Stimulated activated effector memory CD8-positive, alpha-beta T cell treated with anti-CD3 and anti-CD28 coated beads, Interleukin-12 subunit alpha, Interleukin-12 subunit beta, amount 100 ng/mL, for 72 hours (primary cell): ENCODE results near the gene CPLX1.
"Not testable (repeated sequence)": the region's sequence is repeated elsewhere in the genome, so short reads cannot be mapped to it uniquely, and the experiment has no call there.

ENCODE experiments used
- ATAC-seq: fragments of 150-1000 bp; cut with Tn5 transposase; 2 replicates; pipeline ENCODE4 v1.10.0; 2021
- DNase-seq, 2 donors: peaks; one replicate each; pipeline ENCODE4 v3.0.0; 2021 to 2022; ENCODE audit warnings: low spot score in 2 of 2
- H3K27ac Mint-ChIP-seq: one replicate; pipeline ENCODE4 v1.8.0; 2022; ENCODE audit warnings: mild to moderate bottlenecking, mixed read lengths
- H3K36me3 Mint-ChIP-seq: one replicate; pipeline ENCODE4 v1.8.0; 2022; ENCODE audit warnings: mild to moderate bottlenecking, mixed read lengths
- H3K4me1 Mint-ChIP-seq: one replicate; pipeline ENCODE4 v1.8.0; 2022; ENCODE audit warnings: mixed read lengths
- H3K4me3 Mint-ChIP-seq: one replicate; pipeline ENCODE4 v1.8.0; 2022; ENCODE audit warnings: mild to moderate bottlenecking, mixed read lengths
- H3K9me3 Mint-ChIP-seq: one replicate; pipeline ENCODE4 v1.8.0; 2022; ENCODE audit warnings: mixed read lengths

CPLX1 gene

DNA sequence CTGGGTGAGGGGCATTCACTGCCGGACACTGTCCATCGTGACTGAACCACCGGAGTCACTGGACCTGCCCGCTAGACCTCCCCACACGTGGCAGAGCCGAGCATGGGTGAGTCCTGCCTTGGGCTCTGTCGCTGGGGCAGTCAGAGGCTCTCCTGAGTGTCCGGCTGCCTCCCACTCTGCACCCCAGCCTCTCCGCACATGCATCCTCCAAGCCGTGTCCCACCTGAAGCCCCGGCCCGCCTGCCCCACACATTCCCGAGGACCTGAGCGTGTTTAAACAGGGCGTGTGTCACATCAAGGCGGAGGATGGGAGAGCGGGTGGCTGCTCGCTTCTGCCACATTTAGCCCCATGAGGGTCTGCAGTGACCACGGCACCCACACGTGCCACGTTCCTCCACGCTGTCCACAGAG is 4.7 kb downstream of the CPLX1 start:
- Mint-ChIP-seq H3K9me3 (no peaks in the 10 kb centered on the region), H3K36me3 (no peaks in the 10 kb centered on the region), H3K4me3 (no peak overlapping the region), H3K27ac (no peak overlapping the region), H3K4me1 (peaks cover 16% of the 10 kb centered on the region)
- DNase-seq, result no peak
- ATAC-seq, result no peak

DNA sequence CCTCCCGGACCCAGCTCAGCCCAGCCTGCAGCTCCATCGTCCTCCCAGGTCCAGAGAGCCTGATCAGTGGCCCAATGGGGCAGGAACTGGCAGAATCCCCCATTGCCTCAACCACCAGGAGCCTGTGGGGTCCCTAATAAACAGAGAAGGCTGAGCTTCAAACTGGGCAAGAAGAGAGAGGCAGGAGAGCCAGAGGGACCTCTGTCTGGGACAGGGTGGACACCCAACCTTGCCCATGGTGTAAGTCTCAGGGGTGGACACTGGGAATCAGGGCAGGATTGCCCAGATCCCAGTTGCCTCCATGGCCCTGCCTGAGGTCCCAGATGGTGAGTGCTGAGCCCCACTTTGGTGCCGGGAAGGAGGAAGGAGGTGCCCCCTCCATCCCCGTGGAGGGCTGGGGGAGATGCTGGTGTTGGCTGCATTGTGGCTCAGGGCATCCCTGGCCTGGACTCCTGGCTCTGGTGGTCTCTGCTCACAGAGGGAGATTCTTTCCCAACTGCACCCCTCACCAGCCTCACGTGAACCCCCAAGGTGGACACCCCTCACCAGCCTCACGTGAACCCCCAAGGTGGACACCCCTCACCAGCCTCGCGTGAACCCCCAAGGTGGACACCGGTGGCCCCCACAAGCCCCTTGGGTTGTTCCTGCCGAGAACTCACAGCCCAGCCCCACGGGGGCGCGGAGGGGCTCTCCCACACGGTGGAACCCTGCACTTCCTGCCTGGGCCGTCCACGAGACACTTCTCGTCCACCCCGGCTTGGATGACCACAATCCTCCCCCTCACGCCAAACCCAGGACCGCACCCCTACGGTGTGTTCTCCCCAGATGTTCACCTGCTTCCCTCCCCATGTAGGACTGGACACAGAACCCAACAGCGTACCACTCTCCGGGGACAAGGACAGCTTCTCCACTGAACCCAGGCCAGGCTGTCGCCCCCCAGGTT is 5.4 kb downstream of the CPLX1 start:
- no peak for DNase-seq
- no peak for ATAC-seq
- H3K4me3 Mint-ChIP-seq, result no peak overlapping the region

DNA sequence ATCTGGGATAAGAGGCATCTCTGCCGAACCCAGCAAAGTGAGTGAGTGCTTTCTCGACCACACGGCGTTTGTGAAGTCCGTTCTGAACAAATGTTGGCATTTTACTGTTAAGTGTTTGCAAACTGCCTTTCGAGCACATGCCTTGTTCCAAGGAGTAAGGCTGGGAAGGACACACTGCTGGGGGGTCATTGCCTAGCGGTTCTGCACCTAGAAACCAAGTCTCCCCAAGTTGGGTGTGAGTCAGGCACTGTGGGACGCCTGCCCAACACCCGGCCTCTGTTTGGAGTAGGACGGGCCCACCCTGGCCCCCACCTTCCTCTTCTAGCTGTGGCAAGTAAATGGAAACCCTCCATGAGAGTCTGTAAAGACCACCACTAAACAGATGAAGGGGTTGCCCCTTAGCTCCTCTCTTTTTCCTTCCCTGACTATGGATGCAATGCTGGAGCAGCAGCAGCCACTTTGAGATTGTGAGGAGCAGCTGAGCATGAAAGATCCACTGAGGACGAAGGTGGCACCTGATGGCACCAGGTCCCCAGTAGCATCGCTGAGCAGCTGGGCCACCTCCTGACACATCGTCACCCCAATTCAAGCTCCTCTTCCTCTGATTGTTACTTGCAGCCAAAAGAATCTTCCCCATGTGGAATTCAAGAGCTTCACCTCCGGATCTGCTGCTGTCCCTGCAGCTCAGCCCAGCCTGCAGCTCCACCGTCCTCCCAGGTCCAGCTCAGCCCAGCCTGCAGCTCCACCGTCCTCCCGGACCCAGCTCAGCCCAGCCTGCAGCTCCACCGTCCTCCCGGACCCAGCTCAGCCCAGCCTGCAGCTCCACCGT is 6.3 kb downstream of the CPLX1 start:
- Mint-ChIP-seq H3K27ac (no peak overlapping the region), H3K36me3 (no peaks in the 10 kb centered on the region), H3K4me3 (no peak overlapping the region), H3K9me3 (no peaks in the 10 kb centered on the region), H3K4me1 (peaks cover 11% of the 10 kb centered on the region)
- ATAC-seq (no peak), DNase-seq (no peak)

More for the DNA sequence above, 5.4 kb downstream of the CPLX1 start:
- H3K4me1 Mint-ChIP-seq, result peaks cover 16% of the 10 kb centered on the region
- no peak overlapping the region for H3K27ac Mint-ChIP-seq
- no peaks in the 10 kb centered on the region for H3K36me3 Mint-ChIP-seq
- no peaks in the 10 kb centered on the region for H3K9me3 Mint-ChIP-seq

DNA sequence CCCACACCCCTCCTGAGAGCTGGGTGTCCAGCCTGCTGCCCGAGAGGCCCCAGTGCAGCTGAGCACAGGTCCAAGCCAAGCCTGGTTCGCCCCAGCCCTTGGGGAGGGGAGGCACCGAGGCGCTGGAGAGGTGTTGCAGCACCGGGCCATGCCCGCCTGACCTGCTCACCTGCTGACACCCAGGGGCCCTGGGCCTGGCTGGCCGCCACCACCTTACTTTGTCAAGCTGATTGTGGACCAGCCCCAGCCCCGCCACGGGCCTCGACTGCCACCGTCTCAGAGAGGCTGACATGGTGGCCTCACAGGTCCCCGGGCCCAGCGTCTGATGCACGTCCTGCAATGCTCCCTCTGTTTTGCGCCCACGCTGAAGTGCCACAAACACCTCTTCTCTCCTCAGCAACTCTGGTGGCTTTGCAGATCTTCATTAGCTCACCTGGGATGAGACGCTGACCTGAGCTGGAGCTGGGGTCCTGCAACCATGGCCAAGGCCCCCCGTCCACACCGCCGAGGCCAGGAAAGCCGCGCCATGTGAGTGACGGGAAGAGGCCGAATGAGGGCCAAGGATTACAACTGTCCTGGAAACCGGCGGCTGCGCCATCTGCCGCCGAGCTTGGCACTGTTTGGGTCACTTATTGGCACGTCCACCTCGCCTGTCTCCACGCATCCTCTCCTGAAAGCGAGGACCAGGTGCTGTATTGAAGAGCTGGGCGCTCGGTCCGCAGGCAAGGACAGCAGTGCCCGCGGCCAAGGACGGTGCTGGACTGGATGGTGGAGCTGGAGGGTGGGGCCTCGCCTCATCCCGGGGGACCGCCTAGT is 7.6 kb downstream of the CPLX1 start:
- no peak for ATAC-seq
- Mint-ChIP-seq H3K36me3 (no peaks in the 10 kb centered on the region), H3K4me1 (peaks cover 8% of the 10 kb centered on the region), H3K4me3 (no peak overlapping the region), H3K27ac (no peak overlapping the region), H3K9me3 (no peaks in the 10 kb centered on the region)
- no peak for DNase-seq

DNA sequence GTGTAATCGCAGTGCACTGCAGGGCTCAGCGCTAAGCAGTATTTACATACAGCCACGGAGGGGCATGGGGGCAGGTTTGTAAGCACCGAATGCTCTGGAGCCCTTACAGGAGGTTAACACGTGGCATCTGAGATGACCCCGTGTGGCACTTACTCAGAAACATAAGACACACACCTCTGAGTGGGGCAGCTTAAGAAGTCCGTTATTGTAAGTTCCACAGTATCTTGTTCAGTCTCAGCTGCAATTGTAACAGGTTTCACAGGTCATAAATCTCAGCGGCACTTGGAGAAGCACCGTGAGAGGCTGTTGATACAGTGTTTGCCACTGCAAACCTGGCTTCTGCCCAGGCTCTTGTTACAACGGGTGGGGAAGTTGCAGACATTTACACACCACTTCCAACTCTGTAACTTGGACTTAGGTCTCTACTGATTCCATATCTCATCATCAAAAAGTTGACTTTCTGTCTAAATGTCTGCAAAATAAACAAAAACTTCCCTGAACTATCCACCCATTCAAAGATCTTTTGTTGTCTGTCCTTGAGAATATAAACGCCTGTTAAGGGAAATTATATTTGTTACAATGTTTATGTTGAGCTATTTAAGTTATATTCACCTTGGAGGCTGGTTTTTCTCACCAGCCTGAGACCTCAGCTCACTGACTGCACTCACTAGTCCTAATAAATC is 10.3 kb downstream of the CPLX1 start:
- Mint-ChIP-seq H3K4me1 (no peaks in the 10 kb centered on the region), H3K27ac (no peak overlapping the region), H3K36me3 (no peaks in the 10 kb centered on the region), H3K4me3 (no peak overlapping the region), H3K9me3 (no peaks in the 10 kb centered on the region)
- DNase-seq (no peak), ATAC-seq (no peak)

DNA sequence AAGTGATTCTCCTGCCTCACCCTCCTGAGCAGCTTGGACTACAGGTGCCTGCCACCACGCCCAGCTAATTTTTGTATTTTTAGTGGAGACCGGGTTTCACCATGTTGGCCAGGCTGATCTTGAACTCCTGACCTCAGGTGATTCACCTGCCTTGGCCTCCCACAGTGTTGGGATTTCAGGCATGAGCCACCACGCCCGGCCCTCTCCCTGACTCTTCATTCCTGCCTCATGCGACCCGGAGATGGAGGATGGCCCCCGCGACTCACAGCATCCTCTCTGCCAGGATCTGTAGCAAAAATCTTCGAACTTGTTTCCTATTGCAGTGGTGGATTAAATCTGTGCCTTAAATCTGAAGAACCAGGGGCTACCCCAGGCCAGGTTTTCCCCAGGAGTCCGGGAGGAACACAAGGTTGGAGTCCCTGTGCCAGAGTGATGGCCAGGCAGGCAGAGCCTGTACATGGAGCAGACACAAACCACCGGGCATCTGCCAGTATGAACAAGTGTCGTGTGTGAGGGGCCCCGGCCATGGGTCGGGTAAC is 11.5 kb downstream of the CPLX1 start:
- no peaks in the 10 kb centered on the region for H3K4me1 Mint-ChIP-seq
- no peak overlapping the region for H3K27ac Mint-ChIP-seq
- H3K36me3 Mint-ChIP-seq, result no peaks in the 10 kb centered on the region
- no peak for DNase-seq
- ATAC-seq, result no peak
- H3K9me3 Mint-ChIP-seq, result no peaks in the 10 kb centered on the region
- H3K4me3 Mint-ChIP-seq, result no peak overlapping the region

DNA sequence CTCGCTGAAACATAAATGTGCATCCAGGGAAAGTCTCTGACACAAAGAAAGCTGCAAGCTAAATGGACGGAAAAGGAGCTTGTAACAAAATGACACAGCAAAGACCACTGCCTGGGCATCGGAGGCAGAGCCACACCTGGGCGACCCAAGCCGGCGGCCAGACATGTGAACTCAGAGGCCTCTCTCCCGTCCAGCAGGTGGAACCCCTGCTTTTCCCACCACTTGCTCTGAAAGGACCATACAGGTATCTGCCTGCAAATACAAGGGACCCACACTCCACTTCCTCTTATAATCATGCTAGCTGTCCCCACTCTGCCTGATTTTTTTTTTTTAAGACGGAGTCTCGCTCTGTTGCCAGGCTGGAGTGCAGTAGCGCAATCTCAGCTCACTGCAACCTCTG is 12.0 kb downstream of the CPLX1 start:
- Mint-ChIP-seq H3K9me3 (no peaks in the 10 kb centered on the region), H3K4me1 (no peaks in the 10 kb centered on the region), H3K4me3 (no peak overlapping the region), H3K36me3 (no peaks in the 10 kb centered on the region), H3K27ac (no peak overlapping the region)
- no peak for DNase-seq
- ATAC-seq, result no peak

DNA sequence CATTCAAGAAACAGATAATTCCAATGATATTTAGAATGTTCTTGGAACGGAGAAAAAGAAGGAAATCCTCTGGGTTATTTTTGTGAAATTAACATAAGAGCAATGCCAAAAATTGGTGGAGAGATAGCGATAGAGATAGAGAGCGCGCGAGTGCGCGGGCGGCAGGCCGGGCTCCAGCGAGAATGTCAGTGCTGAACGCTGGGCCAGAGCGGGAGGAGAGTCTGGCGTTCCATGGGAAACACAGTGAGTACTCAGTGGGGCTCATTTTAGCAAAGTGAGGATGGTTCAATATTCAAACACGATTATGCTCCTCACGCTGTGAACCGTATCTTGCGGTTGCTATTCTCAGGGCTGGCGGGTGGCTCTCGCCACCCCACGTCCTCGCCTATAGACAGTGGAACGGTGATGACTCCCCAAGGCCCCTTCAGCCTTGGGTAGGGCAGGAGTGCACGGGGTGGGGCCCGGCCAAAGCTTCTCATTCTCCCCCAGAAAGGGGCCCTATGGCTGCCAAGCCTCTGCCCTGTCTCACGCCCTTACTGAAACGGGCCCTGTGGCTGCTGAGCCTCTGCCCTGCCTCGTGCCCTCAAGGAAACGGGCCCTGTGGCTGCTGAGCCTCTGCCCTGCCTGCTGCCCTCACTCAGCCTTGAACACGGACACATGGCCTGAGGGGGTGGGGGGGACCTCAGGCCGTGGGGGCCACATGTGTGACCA is 16.9 kb downstream of the CPLX1 start:
- Mint-ChIP-seq H3K4me3 (no peak overlapping the region), H3K36me3 (no peaks in the 10 kb centered on the region), H3K27ac (no peak overlapping the region), H3K4me1 (no peaks in the 10 kb centered on the region), H3K9me3 (no peaks in the 10 kb centered on the region)
- ATAC-seq (no peak), DNase-seq (no peak)

DNA sequence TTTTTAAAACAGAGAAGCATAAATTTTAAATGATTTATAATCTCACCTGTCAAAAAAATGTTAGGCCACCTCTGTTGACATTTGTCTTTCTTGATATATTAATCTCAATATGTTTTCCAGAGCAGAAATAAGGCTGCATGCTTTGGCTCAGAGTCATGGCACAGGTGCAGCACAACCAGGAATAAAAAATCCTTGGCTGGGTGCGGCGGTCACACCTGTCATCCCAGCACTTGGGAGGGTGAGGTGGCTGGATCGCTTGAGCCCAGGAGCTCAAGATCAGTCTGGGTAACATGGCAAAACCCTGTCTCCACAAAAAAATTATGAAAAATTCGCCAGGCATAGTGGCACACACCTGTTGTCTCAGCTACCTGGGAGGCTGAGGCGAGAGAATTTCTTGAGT is 18.1 kb downstream of the CPLX1 start:
- ATAC-seq, result no peak
- Mint-ChIP-seq H3K36me3 (no peaks in the 10 kb centered on the region), H3K4me3 (no peak overlapping the region), H3K4me1 (no peaks in the 10 kb centered on the region), H3K9me3 (no peaks in the 10 kb centered on the region), H3K27ac (no peak overlapping the region)
- no peak for DNase-seq

DNA sequence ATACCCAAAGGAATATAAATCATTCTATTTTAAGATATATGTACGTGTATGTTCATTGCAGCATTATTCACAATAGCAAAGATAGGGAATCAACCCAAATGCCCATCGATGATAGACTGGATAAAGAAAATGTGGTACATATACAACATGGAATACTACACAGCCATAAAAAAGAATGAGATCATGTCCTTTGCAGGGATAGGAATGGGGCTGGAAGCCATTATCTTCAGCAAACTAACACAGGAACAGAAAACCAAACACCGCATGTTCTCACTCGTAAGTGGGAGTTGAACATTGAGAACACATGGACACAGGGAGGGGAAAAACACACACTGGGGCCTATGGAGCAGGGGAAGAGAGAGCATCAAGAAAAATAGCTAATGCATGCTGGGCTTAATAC is 18.9 kb downstream of the CPLX1 start:
- H3K9me3 Mint-ChIP-seq, ATAC-seq, H3K27ac Mint-ChIP-seq, H3K4me3 Mint-ChIP-seq, H3K36me3 Mint-ChIP-seq, H3K4me1 Mint-ChIP-seq, DNase-seq: not testable (repeated sequence)

DNA sequence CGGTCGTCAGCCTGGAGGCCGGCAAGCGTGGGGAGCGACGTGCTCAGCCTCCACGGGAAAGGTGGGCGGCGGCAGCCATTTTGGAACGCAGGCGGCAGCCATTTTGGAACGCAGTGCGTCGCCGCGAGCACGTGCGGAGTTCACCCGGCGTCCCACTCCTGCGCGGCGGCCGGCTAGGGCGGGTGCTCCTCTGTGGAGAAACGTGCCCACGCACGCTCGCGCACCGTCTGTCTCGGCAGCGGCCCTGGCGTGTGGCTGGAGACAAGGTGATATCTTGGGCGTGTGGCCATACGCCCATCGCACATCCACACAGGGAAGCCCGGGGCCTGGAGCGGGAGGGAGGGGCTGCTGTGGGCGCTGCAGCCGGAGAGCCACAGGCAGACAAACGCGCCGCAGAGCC is 21.1 kb downstream of the CPLX1 start:
- Mint-ChIP-seq H3K4me3 (no peak overlapping the region), H3K27ac (no peak overlapping the region), H3K36me3 (no peaks in the 10 kb centered on the region), H3K9me3 (no peaks in the 10 kb centered on the region), H3K4me1 (peaks cover 4% of the 10 kb centered on the region)
- no peak for DNase-seq
- ATAC-seq, result no peak

DNA sequence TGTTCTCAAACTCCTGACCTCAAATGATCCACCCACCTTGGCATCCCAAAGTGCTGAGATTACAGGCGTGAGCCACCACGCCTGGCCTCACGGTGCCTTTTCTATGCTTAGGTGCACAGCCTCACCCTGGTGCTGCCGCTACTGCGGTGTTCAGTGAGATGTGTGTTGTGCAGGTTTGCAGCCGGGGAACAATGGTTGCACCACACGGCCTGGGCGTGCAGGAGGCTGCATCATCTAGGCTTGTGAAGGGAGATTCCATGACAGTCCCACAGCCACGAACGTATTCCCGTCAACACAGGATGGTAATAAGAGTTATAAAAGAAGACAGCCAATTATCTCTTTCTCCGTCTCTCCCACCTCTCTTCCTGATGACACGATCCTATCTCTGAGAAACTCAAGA is 22.0 kb downstream of the CPLX1 start:
- DNase-seq, result no peak
- Mint-ChIP-seq H3K4me1 (peaks cover 12% of the 10 kb centered on the region), H3K27ac (no peak overlapping the region), H3K4me3 (no peak overlapping the region), H3K36me3 (no peaks in the 10 kb centered on the region), H3K9me3 (no peaks in the 10 kb centered on the region)
- no peak for ATAC-seq

DNA sequence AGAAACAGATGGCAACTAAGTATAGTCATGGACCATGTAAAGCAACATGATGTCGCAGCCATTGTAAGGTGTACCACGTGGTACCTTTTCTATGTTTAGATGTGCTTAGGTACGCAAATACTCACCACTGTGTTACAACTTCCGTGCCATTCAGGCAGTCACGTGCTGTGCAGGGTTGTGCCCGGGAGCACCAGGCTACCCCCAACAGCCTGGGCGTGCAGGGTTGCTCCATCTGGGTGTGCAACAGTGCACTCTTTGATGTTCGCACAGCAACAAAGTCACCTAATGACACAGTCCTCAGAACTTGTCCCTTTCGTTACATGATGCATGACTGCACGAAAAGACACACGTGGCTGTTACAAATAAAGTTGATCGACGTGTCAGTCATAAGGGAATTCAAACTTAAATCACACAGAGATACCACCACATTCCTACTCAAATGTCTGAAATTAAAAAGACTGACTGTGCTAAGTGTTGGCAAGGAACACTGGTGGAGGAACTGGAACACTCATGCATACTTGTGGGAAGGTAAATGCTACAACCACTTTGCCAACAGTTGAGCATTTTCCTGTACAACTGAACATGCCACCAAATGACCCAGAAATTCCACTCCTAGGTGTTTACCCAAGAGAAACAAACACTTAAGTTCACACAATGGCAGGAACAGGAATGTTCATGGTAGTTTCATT is 24.3 kb downstream of the CPLX1 start:
- ATAC-seq, result no peak

DNA sequence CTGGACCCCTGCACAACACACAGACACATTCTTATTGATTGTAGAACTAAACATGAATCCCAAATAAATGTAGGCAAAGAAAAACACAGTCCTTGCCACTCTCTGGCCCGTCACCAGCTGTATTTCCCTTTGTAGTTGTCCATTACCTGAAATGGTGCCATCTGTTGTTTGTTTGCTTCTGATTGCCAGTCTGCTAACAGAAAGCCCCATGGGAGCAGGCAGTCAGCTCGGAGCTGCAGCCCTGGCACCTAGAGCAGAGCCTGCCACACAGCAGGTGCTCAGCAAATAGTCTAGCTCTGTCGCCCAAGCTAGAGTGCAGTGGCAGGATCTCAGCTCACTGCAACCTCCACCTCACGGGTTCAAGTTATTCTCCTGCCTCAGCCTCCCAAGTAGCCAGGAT is 28.9 kb downstream of the CPLX1 start:
- DNase-seq (no peak), ATAC-seq (no peak)
- no peak overlapping the region for H3K4me3 Mint-ChIP-seq
- H3K27ac Mint-ChIP-seq, result no peak overlapping the region
- peaks cover 38% of the 10 kb centered on the region for H3K4me1 Mint-ChIP-seq
- no peaks in the 10 kb centered on the region for H3K9me3 Mint-ChIP-seq
- no peaks in the 10 kb centered on the region for H3K36me3 Mint-ChIP-seq

More for the DNA sequence above, 24.3 kb downstream of the CPLX1 start:
- no peak for DNase-seq
- H3K4me3 Mint-ChIP-seq, result no peak overlapping the region
- no peak overlapping the region for H3K27ac Mint-ChIP-seq
- H3K36me3 Mint-ChIP-seq, result no peaks in the 10 kb centered on the region
- H3K4me1 Mint-ChIP-seq, result peaks cover 15% of the 10 kb centered on the region
- no peaks in the 10 kb centered on the region for H3K9me3 Mint-ChIP-seq
